Parathyroid adenoma (tissue), 2 donors: Measurements from ENCODE around the gene ZNF511.

Experiments used
- H2AFZ ChIP-seq: fragments of 300-600 bp; sonication (generic); one replicate; pipeline ENCODE4 v1.7.0; 2017; ENCODE audit warnings: antibody characterized with exemption, mild to moderate bottlenecking
- H3K27ac ChIP-seq: fragments of 300-600 bp; sonication (generic); one replicate; pipeline ENCODE4 v1.7.0; 2017
- H3K27me3 ChIP-seq: fragments of 300-600 bp; sonication (generic); one replicate; pipeline ENCODE4 v1.7.0; 2017; ENCODE audit warnings: low read length; ENCODE audit not compliant: control insufficient read depth, insufficient read depth
- H3K36me3 ChIP-seq: fragments of 300-600 bp; sonication (generic); one replicate; pipeline ENCODE4 v1.7.0; 2017; ENCODE audit warnings: low read length; ENCODE audit not compliant: control insufficient read depth, insufficient read depth
- H3K4me1 ChIP-seq: fragments of 300-600 bp; sonication (generic); one replicate; pipeline ENCODE4 v1.7.0; 2017; ENCODE audit warnings: control low read depth
- H3K4me2 ChIP-seq: fragments of 300-600 bp; sonication (generic); one replicate; pipeline ENCODE4 v1.7.0; 2017; ENCODE audit warnings: low read length
- H3K4me3 ChIP-seq: fragments of 300-600 bp; sonication (generic); one replicate; pipeline ENCODE4 v1.7.0; 2017; ENCODE audit warnings: low read depth, low read length
- H3K79me2 ChIP-seq: fragments of 300-600 bp; sonication (generic); one replicate; pipeline ENCODE4 v1.7.0; 2017; ENCODE audit warnings: control low read depth
- H3K9ac ChIP-seq: fragments of 300-600 bp; sonication (generic); one replicate; pipeline ENCODE4 v1.7.0; 2017; ENCODE audit warnings: mild to moderate bottlenecking
- H3K9me3 ChIP-seq: fragments of 300-600 bp; sonication (generic); one replicate; pipeline ENCODE4 v1.7.0; 2017; ENCODE audit warnings: low read length; ENCODE audit not compliant: control insufficient read depth
- CTCF ChIP-seq: fragments of 300-600 bp; sonication (generic); IDR thresholded peaks from one replicate; pipeline ENCODE4 v1.7.0; 2017; ENCODE audit warnings: antibody characterized with exemption, mild to moderate bottlenecking
- donor health status: primary hyperparathyroidism.

Gene ZNF511

DNA sequence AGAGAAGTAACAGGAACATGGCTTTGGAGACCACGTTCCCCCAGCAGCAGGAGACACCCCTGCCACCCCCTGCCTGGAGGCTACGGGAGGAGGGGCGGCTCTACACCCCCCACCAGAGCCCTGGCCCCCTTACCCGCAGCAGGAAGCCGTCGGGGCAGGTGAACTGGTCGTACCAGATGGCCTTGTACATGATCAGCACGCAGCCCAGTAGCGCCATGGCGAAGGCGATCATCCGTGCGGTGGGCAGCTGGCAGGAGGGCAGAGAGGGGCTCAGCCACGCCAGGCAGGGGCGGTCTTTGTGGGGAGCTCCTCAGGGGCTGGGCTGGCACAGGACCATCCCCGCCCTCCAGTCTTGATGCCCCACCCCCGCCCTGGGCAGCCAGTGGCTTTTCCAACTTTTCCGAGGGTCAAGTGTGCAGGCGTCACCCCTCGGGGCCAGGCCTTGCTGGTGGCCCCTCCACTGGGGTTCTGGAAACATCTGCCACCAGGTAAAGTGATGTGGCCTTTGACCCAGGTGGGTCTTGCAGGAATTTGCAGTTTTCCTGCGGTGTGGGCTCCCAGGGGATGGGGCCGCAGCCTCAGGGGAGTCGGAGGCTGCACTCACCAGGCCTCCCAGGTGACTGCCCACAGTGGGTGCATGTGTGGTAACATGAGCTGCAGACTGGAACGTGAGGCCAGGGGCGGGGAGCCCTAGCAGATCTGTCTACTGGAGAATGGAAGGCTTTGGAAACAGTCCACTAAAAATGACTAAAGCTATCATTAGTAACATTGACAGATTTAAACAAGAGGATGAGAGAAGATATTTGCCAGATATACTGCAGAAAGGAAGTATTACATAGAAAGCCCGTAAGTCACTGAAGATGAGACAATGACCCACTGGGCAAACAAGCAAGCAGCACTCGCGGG is 18.3 kb downstream of the ZNF511 start:
- no peak overlapping the region for H3K9ac ChIP-seq
- H3K36me3 ChIP-seq: no peaks in the 10 kb centered on the region
- H2AFZ ChIP-seq: no peak overlapping the region
- H3K27ac ChIP-seq: no peak overlapping the region
- no peak overlapping the region for H3K4me2 ChIP-seq
- no peaks in the 10 kb centered on the region for H3K27me3 ChIP-seq
- no peaks in the 10 kb centered on the region for H3K79me2 ChIP-seq
- no peak overlapping the region for H3K4me3 ChIP-seq
- TF ChIP-seq CTCF: no peak
- peaks cover 4% of the 10 kb centered on the region for H3K4me1 ChIP-seq
- no peaks in the 10 kb centered on the region for H3K9me3 ChIP-seq

- no peaks in the 10 kb centered on the region for H3K36me3 ChIP-seq
- no peak overlapping the region for H3K27ac ChIP-seq
- H3K9me3 ChIP-seq: no peaks in the 10 kb centered on the region
- no peak overlapping the region for H3K9ac ChIP-seq
- no peaks in the 10 kb centered on the region for H3K79me2 ChIP-seq
- TF ChIP-seq CTCF: no peak
- H3K27me3 ChIP-seq: no peaks in the 10 kb centered on the region
- no peak overlapping the region for H3K4me2 ChIP-seq
- no peak overlapping the region for H3K4me3 ChIP-seq
- peaks cover 4% of the 10 kb centered on the region for H3K4me1 ChIP-seq
- H2AFZ ChIP-seq: no peak overlapping the region
Measured at GRCh38 chr10:133327651-133328357, 19.1 kb downstream of the ZNF511 start.

- H3K9me3 ChIP-seq: no peaks in the 10 kb centered on the region
- no peaks in the 10 kb centered on the region for H3K79me2 ChIP-seq
- H3K4me3 ChIP-seq: no peak overlapping the region
- H3K36me3 ChIP-seq: no peaks in the 10 kb centered on the region
- no peak overlapping the region for H2AFZ ChIP-seq
- no peaks in the 10 kb centered on the region for H3K27me3 ChIP-seq
- TF ChIP-seq CTCF: no peak
- no peak overlapping the region for H3K9ac ChIP-seq
- no peak overlapping the region for H3K27ac ChIP-seq
- no peak overlapping the region for H3K4me2 ChIP-seq
- H3K4me1 ChIP-seq: peaks cover 4% of the 10 kb centered on the region
Measured at GRCh38 chr10:133328358-133329343, 19.9 kb downstream of the ZNF511 start.

GRCh38 chr10:133329491-133330202 is 20.9 kb downstream of the ZNF511 start:
- H3K36me3 ChIP-seq: no peaks in the 10 kb centered on the region
- H3K79me2 ChIP-seq: no peaks in the 10 kb centered on the region
- TF ChIP-seq CTCF: peak; percentile 98
- H2AFZ ChIP-seq: peak overlapping the region; percentile 53
- H3K9me3 ChIP-seq: no peaks in the 10 kb centered on the region
- no peak overlapping the region for H3K9ac ChIP-seq
- H3K4me2 ChIP-seq: peak overlapping the region; percentile 62
- no peak overlapping the region for H3K27ac ChIP-seq
- H3K4me1 ChIP-seq: peaks cover 4% of the 10 kb centered on the region
- H3K27me3 ChIP-seq: no peaks in the 10 kb centered on the region
- H3K4me3 ChIP-seq: peak overlapping the region; percentile 38
